ENCODE results near the gene HOXD10.

Gene HOXD10

GRCh38 chr2:176115883-176116813 is at the start of gene HOXD10:
Gene HOXD10 (plus strand): TSS chr2:176116778. CDS start chr2:176116834, 56 bp downstream.
- no peak for DNase-seq

DNA sequence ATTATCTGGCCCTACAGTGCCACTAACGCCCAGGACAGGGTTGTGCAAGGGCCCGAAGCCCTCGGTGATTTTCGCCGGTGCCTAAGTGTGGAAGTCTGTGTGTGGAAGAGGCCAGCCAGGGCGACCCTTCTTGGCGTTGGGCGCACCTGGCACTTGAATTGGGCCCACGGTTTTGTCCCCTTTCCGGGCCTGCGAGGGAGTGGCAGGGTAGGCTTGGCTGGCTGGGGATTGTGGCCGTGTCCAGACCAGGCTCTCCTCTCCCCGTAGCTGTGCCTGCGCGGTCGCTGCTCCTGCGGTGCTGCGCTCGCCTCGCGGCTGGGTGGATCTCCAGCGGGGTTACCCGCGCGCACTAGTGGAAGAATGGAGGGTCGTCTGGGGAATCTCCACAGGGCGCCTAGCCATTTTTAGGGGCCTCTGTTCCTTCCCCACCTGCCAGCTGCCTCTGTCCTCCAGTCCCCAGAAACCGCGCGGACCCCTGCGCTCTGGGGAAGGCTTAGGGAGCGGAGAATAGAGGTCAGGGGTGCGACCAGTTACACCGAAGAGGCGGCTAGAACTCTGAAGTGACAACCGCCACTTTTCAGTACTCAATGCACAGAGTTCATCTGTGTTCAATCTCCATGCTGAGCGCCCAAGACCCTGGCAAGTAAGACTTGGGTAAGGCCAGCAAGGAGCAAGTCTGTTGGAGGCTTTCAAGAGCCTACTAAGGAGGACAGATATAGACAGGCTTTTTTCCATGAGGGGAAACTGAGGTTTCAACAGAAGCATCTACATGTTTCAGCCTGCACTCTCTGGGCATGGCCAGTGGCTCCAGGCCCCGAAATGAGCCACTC is 48.8 kb upstream of the HOXD10 start:
- no peak for DNase-seq

DNA sequence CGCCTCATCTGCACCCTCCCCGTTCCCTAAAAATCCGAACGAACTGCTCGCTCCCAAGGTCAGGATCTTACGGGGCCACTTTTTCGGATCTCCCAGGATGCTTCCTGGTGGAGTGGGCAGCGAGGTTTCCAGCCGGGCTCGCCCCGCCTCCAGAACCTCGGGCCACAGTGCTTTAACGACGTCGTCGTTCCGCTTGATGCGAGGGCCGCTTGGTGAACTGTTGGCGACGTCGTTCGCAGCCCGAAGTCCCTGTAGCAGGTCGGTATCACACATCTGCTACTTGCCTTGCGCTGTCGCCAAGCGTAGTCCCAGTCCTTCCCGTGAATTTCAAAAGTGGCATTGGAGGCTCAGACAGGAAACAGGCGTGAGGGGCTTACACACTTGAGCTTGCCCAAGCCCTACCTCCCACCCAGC is 48.2 kb upstream of the HOXD10 start:
- no peak for DNase-seq

GRCh38 chr2:176071330-176072291 is 45.0 kb upstream of the HOXD10 start:
- DNase-seq = no peak

GRCh38 chr2:176072292-176072669 is 44.3 kb upstream of the HOXD10 start:
- DNase-seq = no peak

- no peak for DNase-seq
Observed at GRCh38 chr2:176072951-176073904, 43.4 kb upstream of the HOXD10 start.

DNA sequence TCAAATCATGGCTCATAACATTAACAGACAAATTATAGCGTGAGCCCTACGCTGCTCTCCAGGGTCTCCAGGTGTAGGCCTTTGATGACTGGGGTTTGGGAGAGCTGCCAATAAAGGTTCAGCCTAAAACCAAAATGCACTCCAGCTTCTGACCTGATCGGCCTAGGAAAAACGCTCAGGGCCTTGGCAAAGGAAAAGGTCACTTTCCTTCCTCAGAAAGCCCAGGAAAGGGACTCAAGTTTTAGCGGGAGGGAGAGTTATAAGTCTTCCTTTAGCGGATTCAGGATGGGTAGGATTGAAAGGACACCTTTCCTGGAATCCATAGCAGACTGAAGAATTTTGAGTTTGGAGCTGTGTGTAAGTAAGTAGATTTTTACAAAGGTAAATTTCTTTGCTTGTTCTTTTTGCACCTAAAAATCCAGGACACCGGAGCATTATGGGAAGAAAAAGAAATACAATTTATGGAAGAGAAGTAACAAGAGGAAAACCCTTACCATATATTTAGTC is 41.6 kb upstream of the HOXD10 start:
- DNase-seq = no peak

GRCh38 chr2:176075481-176075880 is 41.1 kb upstream of the HOXD10 start:
- no peak for DNase-seq

- DNase-seq = no peak
Observed at GRCh38 chr2:176076063-176076462, 40.5 kb upstream of the HOXD10 start.

DNA sequence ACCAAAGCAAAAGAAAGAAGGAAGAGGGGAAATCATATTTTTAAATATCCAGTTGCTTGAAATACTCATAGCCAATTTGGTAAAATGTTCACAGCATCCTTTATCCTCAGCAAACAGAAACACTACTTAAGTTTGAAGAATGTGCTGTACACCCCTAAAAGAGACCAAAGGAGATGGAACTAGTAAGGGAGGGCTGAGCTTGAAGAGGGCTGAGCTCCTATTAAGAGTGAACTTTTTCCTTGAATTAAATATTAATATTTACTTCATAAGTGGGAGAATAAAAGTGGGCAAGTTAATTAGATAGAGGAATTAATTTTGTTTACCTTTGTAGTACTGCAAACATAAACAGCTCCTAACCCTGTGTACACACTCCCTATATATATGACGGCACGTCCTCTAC is 39.8 kb upstream of the HOXD10 start:
- no peak for DNase-seq

DNA sequence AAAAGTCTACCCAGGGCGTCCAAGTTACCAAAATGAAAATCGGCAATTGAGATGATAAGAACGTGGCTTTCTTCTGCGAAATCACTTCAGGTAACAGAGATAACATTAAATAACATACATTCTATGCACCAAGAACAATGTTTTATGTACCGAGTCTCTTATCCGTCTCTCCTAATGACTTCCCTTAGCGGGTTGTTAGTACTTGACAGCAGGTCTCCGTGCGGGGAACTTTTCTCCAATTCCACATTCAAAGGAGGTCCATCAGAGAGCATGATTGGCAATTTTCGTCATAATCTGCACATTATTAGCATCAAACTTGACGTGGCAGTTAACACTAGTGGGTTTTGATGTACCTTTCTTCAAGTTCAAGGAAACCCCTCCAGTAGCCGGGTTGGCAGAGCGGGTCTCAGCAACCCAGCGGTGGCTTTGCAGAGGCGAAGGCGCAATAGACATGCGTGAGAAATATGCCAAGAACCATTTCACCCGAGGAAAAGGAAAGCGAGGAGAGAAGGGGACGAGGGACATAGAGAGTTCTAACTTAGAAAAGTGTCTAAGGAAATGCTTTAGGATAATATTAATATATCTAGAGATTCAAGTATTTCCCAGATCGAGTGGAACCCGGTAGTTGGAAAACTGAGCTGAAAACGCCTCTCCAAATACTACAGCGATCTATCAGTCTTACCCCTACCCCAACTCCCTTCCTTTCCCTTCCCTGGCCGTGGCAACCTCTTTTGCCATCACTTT is 37.9 kb upstream of the HOXD10 start:
- DNase-seq = no peak

GRCh38 chr2:176079285-176079830 is 37.2 kb upstream of the HOXD10 start:
- DNase-seq = no peak

GRCh38 chr2:176079831-176080539 is 36.6 kb upstream of the HOXD10 start:
- no peak for DNase-seq

DNA sequence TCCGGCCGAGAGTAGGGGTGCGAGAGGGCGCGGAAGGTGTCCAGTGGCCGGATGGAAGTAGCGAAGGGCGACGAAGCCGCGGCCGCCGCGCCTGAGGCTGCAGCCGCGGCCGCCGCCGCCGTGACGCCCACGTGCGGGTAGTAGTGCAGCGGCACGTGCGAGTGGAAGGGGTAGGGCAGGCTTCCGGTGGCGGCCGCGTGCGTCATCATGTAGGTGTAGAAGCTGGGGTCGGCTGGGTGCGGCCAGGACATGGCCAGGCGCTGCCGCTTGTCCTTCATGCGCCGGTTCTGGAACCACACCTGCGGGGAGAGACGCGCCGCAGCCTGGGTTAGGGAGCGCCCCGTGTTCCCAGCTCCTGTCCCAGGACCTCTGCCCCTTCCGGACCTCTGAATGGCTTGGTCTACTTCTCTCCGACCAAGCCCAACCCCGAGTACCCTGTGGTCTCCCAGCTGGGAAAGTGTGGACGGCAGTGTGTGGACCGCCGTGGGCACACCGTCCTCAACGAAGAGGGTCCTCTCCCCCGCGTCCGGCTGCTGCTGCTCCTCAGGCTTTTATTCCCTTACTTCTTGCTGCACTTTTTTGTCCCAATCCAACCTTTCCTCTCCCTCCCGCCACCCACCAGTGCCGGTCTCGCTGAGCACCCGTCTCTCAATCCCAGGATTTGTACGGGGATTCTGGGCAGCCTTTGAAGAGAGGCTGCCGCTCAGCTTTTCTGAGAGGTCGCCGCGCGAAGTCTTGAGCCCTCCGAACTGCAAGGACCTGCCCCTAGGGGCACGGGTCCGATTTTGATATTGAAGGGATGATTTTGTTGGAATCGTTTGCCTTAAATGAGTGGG is 35.8 kb upstream of the HOXD10 start:
- DNase-seq = no peak

DNA sequence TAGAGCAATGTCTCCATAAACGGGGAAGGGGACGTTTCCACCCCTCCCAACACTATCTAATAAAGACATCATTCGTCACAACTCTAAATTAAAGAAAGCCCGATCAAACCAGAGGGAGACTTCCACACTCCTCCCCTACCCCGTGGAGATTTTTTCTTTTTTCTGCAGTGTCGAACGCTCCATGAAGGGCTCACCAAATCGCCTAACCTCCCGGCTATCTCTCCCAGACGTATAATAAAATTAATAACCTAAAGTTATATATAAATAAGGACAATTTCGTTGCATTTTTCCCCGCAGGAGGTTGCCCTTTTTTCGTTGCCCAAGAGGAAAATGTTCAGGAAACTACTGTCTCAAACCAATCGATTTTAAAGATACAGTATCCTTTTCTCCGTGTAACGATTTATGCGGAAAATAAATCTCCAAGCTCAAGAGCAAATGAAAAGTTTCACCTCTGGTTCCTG is 35.2 kb upstream of the HOXD10 start:
- DNase-seq = no peak

DNA sequence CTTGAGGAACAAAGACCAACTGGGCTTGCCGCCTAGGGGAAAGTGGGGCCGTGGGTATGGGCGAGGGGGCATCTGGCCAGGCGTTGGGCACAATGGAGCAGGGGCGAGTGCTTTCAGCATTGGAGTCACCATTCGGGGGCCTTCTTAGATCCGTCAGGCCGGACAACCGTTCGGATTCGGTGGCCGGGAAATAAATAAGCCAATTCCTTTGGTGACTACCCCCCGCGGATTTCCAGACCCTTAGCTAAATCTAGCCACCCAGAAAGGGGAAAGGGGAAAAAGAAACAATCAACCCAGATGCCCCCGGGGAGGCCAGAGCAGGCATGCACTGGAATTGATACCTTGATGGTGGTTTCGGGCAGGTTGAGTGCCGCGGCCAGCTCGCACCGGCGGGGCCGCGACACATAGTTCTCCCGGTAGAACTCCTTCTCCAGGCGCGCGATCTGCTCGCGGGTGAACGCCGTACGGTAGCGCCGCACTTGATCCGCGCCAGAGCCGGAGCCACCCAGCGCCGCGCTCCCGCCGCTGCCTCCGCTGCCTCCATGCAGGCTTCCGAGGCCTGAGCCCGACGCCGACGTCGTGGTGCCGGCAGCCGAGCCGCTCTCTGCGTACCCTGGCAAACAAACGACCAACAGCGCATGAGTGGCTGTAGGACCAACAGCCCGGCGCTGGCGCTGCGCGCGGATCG is 34.6 kb upstream of the HOXD10 start:
- no peak for DNase-seq

- no peak for DNase-seq
Observed at GRCh38 chr2:176082525-176082823, 34.1 kb upstream of the HOXD10 start.
